ENCODE data around the gene LYSMD4.
"Not testable (repeated sequence)": the region's sequence is repeated elsewhere in the genome, so short reads cannot be mapped to it uniquely, and the experiment has no call there.

Gene LYSMD4

DNA sequence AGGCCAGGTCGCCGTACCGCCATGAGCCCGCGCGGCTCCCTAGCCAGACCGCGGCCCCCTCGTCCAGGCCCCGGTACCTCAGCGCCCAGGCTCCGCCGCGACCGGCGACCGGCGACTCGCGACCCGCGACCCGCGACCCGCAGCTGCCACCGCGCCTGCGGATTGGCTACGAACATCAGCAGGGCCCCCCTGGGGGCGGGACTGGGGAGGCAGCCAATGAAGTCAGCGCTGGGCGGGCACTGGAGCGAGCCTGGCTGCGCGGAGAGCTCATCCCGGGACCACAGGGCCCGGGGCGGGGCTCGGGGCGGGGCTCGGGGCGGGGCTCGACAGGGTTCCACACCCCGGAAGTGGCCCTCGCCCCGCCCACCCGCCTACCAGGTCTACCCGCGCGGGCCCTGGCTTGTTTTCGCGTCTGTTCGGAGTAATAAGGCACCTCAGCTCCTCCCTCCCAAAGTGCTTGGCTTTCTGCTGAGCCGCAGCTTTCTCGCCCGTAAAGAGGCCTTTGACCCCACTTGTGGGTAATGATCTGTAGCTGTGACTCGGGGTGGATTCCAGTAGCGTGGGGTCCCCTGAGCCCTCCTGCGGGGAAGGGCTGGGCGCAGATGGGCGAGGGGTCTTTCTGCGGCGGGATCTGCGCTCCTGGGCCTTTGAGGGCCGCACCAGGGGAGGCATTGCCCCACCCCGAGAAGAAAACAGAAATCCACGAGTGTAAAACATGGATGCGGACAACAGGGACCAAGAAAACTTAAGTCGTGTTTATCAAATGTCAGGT, at the start of gene LYSMD4:
TSS of gene LYSMD4 (minus strand) at position 170 of the 772 bp plus-strand sequence. CDS start 1,438 bp downstream, outside the sequence.
- peak; percentile 100 for DNase-seq (ENCODE audit: low spot score)

- DNase-seq (ENCODE audit: low spot score): not testable (repeated sequence)
These were observed 48.8 kb upstream of the LYSMD4 start for GRCh38 chr15:99782029-99782428.

GRCh38 chr15:99777144-99777543, 43.9 kb upstream of the LYSMD4 start:
- no peak for DNase-seq (ENCODE audit: low spot score)

- DNase-seq (ENCODE audit: low spot score): no peak
These were observed 31.3 kb upstream of the LYSMD4 start for GRCh38 chr15:99764522-99764921.

DNA sequence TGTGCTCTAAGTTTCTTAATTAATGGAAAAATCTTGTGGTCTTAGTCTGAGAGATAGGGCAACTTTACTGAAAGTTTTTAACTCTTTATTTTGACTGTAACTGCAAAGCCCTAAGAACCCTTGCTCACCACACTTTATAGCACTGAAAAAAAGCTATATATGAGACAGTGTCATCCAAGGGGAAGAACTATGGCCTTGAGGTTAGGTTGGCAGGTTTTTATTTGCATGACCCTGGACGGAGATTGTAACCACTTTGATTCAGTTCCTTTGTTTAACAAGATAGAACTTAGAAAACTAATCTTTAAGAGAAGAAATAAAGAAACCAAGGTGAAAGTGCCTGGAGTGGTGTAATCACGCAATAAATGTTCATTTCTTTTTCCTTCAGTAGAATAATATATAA, 30.6 kb upstream of the LYSMD4 start:
- DNase-seq (ENCODE audit: low spot score): no peak

GRCh38 chr15:99762288-99762687, 29.1 kb upstream of the LYSMD4 start:
- DNase-seq (ENCODE audit: low spot score): no peak

- peak; percentile 82 for DNase-seq (ENCODE audit: low spot score)
These were observed 22.6 kb upstream of the LYSMD4 start for GRCh38 chr15:99755692-99756409.

DNA sequence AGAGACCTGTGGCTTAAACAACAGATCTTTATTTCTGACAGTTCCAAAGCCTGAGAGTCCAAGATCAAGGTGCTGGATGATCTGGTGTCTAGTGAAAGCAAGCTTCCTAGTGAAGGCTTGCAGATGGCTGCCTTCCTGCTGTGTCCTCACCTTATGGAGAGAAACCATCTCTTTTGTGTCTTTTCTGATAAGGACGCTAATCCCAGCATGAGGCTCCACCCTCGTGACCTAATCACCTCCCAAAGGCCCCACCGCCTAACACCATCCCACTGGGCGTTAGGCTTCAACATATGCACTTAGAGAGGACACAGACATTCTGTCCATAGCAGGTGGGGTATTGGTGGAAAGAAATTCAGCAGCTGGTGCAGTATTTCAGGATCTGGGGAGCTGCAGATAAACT, 19.8 kb upstream of the LYSMD4 start:
- DNase-seq (ENCODE audit: low spot score): no peak

DNA sequence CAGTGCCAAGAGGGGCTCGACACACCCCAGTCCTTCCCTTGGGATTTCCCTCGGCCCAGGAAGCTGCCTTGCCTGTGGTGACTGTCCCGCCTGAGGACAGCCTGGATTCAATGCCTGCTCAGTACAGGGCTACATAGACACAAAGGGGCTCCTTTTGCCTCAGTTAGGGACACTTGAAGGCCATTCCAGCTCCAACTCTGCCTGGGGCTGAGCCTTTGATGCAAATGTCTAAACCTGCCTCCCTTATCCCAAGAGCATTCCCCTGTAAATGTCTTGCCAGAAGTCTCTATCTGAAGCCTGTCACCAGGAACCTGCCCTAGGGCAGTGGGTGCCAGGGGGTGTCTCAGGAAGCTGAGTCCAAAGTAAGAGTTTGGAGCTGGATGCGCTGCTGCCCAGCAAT, 19.3 kb upstream of the LYSMD4 start:
- no peak for DNase-seq (ENCODE audit: low spot score)

GRCh38 chr15:99750326-99750725, 17.1 kb upstream of the LYSMD4 start:
- not testable (repeated sequence) for DNase-seq (ENCODE audit: low spot score)

DNA sequence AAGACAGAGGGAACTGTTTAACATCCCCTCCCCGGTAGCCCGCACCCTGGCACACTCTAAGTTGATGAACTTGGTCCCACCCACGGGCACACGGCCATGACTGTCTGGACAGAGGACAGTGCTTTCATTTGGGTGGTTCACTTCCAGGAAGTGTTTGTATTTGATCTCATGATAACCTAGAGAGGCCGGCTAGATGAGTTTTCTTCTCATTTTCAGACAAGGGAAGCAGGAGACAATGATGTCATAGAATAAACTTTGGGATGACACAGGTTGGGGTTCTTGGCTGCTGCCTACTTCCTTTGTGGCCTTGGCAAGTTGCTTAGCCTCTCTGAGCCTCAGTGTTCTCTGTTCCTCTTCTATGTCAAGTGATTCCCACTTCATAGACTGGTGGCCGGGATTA, 16.1 kb upstream of the LYSMD4 start:
- peak; percentile 29 for DNase-seq (ENCODE audit: low spot score)

DNA sequence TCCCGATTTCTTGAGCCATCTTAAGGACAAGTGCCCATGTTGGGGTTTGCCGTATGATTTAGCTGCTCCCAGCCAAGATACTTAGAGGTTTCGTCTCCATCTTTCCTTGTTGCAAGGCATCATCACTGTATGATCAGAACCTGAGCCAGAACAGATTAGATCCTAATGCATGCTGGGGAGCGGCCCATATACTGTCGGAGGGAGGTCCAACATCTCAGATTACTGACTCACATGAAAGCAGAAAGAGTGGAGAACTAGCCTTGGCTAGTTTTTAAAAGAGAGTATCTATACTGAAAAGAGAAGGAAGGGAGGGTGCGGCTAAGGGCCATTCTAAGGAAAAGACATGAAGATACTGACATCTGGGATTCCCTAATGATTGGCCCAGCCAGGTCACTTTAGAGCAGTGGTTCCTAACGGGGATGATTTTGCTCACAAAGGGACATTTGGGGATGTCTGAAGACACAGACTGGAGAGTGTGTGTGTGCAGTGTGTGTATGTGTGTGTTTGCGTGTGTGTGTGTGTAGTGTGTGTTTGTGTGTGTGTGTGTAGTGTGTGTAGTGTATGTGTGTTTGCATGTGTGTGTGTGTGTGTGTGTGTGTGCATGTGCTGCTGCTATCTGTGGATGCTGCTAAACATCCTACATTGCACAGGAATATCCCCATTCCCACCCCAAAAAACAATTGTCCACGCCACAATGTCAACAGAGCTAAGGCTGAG, 12.3 kb upstream of the LYSMD4 start:
- no peak for DNase-seq (ENCODE audit: low spot score)

- DNase-seq (ENCODE audit: low spot score): no peak
These were observed 10.9 kb upstream of the LYSMD4 start for GRCh38 chr15:99744142-99744541.

GRCh38 chr15:99741835-99742234, 8.6 kb upstream of the LYSMD4 start:
- no peak for DNase-seq (ENCODE audit: low spot score)

DNA sequence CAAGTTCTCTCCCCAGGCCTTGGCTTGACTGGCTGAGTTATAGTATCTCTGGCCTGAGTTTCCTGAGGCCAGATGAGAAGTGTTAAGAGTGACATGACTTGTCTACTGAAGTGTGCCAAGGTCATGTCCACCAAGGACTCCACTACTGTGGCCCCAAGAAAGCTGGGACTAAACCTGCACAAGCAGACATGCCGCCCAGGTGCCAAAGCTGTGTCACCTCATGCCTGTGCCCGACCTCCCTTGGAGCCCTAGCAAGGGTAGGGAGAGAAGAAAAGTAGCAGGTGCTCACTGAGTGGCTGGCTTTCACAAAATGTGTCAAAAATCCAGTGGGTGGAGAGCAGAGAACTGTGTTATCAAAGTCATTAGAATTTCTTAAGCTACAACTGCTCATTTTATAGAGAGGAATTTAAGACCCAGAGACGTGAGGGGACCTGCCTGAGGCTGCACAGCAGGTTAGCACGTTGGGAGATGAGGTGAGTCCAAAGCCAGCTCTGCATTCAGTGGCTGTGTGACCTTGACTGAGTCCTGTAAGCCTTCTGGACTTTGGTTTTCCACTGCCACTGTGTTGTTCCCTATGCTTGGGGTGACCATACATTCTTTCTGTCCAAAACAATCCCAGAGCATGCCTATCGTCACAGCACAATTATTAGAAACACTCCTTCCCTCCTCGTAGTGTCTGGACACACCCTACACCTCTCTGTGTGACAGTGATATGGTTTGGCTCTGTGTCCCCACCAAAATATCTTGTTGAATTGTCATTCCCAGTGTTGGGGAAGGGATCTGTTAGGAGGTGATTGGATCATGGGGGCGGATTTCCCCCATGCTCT, 5.0 kb upstream of the LYSMD4 start:
- no peak for DNase-seq (ENCODE audit: low spot score)

GRCh38 chr15:99736702-99737101, 3.5 kb upstream of the LYSMD4 start:
- DNase-seq (ENCODE audit: low spot score): no peak

GRCh38 chr15:99735868-99736267, 2.6 kb upstream of the LYSMD4 start:
- DNase-seq (ENCODE audit: low spot score): no peak

GRCh38 chr15:99734575-99734974, 1.3 kb upstream of the LYSMD4 start:
- DNase-seq (ENCODE audit: low spot score): no peak

GRCh38 chr15:99734040-99734291, 729 bp upstream of the LYSMD4 start:
- not testable (repeated sequence) for DNase-seq (ENCODE audit: low spot score)

DNA sequence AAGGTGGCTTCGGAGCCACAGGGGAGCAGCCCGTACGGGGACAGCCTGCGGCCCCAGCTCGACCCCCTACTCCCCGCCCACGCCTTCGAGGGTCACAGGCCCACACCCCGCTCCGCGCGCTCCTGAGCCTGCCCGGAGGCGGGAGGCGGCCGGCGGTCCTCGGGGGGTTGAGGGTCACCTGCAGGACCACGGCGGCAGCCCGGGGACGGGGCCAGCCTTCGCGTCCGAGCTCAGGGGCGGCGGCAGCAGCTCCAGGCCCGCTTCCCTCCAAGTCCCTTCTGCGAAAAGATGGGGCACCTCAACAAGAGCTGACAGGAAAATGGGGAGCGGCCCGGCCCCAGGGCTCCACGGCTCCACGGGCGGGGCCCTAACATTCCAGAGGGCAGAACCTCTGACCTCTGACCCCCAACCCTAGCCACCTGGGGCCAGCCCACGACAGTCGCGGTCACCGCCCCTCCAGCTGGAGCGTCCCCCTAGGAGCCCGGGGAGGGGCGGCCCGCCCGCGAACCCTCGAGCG, 428 bp downstream of the LYSMD4 start:
- DNase-seq (ENCODE audit: low spot score): no peak

DNA sequence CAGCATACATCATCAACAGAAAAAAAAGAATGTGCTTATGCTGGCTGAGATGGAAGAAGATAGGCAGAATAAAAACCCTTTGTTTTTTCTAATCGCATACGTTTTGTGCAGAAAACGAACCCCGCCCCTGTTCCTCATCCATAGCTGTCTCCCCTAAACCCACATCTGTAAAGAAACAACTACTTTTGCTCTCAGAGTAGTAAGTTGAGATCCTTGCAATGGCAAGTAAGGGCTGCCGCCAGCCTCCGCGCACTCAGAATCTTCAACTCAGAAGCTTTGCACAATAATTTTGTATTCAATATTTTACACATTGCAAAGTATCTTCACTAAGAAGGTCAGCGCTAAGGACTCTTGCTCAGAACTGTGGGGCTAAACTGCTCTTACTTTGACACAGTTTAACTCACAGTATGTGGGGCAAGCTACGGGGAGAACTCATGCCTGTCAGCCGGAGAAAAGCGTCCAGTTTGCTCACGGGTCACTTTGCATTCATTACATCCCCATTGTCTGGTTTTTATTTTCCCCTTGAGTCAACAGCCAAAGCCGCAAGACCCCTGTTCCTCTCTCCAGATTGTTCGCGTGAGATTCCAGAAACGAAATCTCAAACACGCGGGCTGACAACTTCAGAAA, 1.0 kb downstream of the LYSMD4 start:
- peak; percentile 33 for DNase-seq (ENCODE audit: low spot score)
